Measurements from ENCODE around the gene POP4.

DNA sequence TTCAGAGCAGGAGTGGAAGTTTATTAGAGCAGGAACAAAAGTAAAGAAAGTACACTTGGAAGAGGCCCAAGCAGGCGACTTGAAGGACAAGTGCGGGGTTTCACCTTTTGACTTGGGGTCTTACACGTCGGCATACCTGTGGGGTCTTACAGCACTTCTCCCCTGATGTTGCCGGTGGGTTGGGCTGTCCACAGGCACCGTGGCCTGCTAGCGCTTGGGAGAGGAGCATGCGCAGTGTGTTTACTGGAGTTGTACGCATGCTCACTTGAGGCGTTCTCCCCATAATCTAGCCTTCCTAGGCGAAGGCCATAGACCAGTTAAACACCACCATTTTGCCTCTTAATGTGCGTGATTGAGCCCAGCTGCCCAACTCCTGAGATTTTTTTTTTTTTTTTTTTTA, 34.1 kb downstream of the POP4 start:
- TF ChIP-seq, protein P1, sequence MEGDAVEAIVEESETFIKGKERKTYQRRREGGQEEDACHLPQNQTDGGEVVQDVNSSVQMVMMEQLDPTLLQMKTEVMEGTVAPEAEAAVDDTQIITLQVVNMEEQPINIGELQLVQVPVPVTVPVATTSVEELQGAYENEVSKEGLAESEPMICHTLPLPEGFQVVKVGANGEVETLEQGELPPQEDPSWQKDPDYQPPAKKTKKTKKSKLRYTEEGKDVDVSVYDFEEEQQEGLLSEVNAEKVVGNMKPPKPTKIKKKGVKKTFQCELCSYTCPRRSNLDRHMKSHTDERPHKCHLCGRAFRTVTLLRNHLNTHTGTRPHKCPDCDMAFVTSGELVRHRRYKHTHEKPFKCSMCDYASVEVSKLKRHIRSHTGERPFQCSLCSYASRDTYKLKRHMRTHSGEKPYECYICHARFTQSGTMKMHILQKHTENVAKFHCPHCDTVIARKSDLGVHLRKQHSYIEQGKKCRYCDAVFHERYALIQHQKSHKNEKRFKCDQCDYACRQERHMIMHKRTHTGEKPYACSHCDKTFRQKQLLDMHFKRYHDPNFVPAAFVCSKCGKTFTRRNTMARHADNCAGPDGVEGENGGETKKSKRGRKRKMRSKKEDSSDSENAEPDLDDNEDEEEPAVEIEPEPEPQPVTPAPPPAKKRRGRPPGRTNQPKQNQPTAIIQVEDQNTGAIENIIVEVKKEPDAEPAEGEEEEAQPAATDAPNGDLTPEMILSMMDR (IDR thresholded peaks at IDR 0.05): no peak
- TF ChIP-seq POLR2A (IDR thresholded peaks at IDR 0.05): no peak
